GM21528 (cell line): ENCODE results near the gene HOXB4.

Source experiments
- ATAC-seq: cut with Tn5 transposase; IDR thresholded peaks from one replicate; pipeline ENCODE4 v1.9.1; 2021; ENCODE audit warnings: mild to moderate bottlenecking, moderate library complexity; ENCODE audit not compliant: unreplicated experiment, low FRiP score

The HOXB4 gene

GRCh38 chr17:48615047-48615962 is 37.2 kb upstream of the HOXB4 start, which contains the start of gene HOXB8:
TSS of gene HOXB8 (minus strand) at chr17:48615292. CDS start at chr17:48614704, 588 bp downstream.
- no peak for ATAC-seq

GRCh38 chr17:48613862-48614694 is 35.9 kb upstream of the HOXB4 start:
- no peak for ATAC-seq

- ATAC-seq = no peak
These were observed 34.9 kb upstream of the HOXB4 start for GRCh38 chr17:48612854-48613691.

- ATAC-seq = no peak
These were observed 34.3 kb upstream of the HOXB4 start for GRCh38 chr17:48612456-48612853.

DNA sequence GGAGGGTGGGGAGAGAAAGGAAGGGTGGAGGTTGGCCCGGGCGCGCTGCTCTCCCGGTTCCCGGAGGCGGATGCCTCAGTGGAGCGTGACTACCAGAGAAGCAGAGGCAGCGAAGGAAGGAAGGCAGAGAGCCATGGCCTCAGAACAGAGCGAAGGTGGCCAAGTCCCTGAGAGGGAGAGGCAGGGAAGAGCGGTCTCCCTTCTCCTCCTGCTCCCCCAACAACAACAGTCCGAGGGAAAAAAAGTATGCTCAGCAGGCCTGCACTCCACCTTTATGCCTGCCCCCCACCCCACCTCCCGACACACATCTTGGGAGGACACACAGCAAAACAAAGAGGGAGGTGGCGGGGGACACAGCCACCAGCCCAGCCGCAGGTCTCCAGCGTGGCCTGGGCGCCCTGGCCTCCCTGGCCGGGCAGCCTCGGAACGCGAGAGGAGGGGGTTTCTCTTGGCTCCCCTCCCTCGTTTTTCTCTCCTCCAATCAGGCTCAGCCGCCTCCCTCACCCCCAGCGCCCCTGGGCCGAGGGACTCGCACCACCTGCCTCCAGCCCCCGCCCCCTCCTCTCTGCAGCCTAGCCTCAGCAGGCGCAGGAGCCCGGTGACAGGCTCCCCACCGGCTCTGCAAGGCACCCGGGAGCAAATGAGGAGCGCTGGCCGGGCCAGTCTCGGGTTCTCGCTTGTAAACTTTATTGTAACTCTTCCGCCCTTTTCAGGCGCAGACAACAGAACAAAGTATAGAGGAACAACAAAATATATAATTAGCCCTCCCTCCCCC is 33.7 kb upstream of the HOXB4 start:
- ATAC-seq = no peak

DNA sequence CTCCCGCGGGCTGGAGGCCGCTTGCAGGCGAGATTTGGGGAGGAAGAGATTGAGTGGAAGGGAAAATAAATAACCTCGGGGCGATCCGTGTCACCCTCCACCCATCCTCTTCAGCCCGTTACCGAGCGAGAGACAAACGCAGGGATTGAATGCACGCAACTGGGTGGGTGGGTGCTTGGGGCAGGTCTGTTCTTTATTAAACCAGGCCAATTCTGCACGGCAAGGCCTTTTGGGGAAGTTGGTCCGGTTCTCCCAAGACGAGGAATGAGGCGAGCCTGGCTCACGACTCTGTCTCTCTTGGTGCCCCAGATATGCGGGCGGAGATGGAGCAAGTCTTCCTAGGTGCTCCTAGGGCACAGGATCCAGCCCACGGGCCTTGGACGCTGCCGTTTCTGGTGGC is 33.1 kb upstream of the HOXB4 start:
- no peak for ATAC-seq

- ATAC-seq = no peak
These were observed 32.4 kb upstream of the HOXB4 start, which contains the start of gene HOXB7 for GRCh38 chr17:48610282-48611211. TSS of gene HOXB7 (minus strand) at chr17:48611017. CDS start at chr17:48610918, 99 bp downstream.

DNA sequence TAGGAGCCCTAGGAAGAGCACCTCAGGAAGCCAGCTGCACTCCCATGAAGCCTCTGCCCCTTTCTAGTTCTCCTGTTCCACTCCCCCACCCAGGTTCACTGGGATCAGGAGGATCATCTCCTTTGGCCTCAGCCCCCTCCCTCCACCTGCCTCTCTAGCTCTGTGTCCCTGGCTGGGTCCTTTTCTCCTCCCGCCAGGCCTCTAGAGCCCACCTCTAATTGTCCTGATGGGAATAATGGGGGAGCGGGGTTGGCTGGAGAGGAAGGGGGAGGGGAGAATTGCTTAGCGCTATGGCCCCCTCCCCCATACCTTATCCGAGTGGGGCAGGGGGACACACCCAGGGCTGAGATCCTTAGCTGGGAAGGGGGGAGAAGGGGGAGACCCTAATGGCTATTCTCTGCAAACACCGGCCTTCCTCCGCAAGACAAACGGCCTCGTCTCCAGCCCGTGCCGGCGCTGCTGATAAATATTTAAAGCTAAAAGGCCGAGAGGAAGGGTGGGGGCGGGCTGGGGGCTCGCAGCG is 31.7 kb upstream of the HOXB4 start:
- ATAC-seq = no peak

DNA sequence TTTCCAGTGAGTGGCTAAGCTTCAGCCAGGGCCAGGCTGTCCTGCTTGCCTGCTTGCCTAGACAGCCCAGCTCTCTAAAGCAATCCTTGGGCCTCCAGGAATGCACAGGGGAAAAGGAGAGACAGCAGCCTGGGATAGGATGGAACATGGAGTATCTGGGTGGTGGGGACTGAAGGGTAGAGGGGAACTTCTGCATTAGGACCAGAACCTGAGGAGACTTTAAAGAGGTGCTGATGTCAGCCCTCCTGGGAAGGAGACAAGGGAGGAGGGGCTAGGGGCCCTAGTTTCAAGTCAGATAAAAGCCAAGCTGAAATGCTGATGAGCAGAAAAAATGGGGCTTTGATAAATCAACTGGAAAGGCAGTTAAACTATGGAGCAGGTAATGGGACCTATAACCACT is 30.9 kb upstream of the HOXB4 start:
- ATAC-seq = no peak

DNA sequence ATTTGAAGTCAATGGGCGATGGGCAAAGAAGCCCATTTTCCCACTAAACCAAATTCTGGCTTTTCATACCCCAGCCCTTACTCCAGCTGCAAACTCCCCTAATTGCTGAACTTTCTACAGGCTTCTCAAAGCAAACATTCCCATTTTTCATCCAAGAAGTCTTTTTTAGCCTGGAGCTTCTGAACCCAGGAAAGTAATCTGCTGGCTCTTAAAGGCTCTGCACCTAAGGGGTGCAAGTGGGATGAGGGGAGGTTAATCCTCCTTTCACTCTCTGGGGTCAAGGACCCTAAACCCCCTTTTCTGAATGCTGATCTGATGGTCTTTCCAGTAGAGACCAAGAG is 30.3 kb upstream of the HOXB4 start:
- no peak for ATAC-seq

DNA sequence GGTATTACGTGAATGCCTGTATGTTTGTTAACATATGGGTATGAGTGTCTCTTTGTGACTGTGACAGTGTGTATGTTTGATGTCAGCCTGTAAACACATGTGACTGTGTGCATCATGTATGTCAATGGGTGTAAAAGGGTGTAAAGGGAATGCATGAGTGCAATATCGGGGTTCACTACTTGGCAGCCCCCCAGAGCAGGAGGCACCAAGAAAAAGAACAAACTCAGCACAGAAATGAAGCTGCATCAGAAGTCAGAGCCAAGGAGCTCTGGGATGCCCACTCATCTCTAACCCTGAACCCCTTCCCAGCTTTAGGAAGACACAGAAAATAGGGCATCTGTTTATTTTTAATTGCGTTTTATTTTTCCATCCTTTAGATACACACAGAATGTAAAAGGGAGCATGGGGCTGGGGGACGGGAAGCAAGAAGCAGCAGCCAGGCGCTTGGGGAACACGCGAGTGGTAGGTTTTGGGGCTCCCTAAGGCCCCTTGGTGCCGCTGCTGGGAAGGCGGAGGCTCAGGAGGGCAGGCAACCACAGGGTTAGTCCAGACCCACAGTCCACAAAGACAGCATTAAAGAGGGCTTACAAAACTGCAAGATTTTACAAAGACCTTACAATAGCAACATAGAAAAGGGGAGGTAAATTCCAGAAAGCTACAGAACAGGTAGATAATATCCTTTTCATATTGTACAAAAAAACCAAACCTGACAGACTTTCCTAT is 28.9 kb upstream of the HOXB4 start:
- no peak for ATAC-seq

GRCh38 chr17:48605991-48606891 is 28.1 kb upstream of the HOXB4 start:
- ATAC-seq = no peak

DNA sequence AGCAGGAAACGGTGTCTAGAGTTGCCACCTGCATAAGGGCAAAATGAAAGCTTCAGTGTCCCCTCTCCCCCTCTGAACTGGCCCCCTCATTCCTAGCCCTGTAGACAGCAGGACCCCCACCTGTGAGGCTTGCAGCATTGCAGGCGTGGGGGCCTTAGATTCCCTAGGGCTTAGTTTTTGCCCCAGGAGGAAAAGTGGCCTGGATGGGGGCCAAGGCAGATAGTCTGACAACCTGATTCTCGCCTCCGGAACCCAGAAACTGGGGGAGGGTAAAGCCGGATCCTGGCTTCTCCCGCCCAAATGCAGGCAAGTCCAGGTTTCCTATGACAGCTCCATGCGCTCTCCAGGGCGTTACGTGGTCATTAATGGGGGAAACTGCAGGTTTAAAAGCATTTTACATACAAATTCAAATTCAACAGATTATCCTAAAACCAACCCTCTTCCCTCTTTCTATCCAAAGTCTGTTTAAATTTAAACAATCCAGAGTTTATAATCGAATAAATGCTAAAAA is 27.3 kb upstream of the HOXB4 start:
- no peak for ATAC-seq

- no peak for ATAC-seq
These were observed 26.7 kb upstream of the HOXB4 start, which contains the start of gene HOXB6 for GRCh38 chr17:48604770-48605329. TSS of gene HOXB6 (minus strand) at chr17:48604986. CDS start at chr17:48598150, 6,836 bp downstream.

DNA sequence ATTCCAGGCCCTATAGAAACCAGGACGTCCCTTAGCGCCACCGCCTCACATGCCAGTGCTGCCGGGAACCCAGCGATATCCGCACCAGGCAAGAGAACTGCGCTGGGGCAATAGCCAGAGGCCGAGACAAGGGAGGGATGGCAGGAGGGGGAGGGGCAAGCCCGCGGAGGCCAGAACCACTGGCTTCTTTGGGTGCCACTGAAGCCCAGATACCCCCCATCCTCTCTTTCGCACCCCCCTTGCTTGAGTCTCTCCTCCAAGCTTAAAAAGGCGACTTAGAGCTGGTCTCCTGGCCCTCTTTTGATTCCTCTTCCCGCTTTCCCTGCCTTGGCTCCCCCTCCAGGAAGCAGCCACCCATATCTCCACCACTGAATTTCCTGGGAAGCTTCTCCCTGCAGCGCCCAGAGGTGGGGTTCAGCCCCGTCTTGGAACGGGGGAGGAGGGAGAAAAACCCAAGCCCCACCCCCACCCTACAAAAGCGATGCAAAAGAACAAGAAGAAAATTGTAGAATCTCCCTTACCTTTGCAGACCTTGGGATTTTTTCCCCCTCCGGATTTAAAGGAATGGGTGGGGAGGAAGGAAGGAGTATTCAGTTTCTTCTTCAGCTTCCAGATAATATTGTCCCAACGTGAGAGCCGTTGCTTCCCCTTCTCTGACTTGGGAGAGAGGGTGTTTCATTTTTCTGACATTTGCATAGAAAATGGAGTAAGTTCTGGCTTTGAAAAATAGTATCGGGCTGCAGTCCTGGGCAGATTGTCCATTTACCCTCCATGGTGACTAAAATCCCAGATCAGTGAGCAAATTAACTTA is 26.0 kb upstream of the HOXB4 start:
- no peak for ATAC-seq
